Measurements from ENCODE around the gene GUCY1A1.

GUCY1A1 gene

GRCh38 chr4:155693015-155693663, 26.5 kb downstream of the GUCY1A1 start:
- Histone ChIP-seq H3K9me2 (replicated peaks; ENCODE audit: insufficient read depth, low read length) (no peaks in the 10 kb centered on the region), H3K79me2 (ENCODE audit: low read length) (peaks cover 58% of the 10 kb centered on the region), H3K4me3 (ENCODE audit: low read length) (no peak overlapping the region), H3K9me3 (replicated peaks; ENCODE audit: insufficient read depth, low read length) (no peaks in the 10 kb centered on the region), H3K27me3 (replicated peaks; ENCODE audit: insufficient read depth, low read length) (no peaks in the 10 kb centered on the region), H3K36me3 (replicated peaks; ENCODE audit: insufficient read depth, low read length) (no peaks in the 10 kb centered on the region; the same call in 1 of the 2 replicates), H3K27ac (ENCODE audit: low read length) (no peak overlapping the region), H2AFZ (ENCODE audit: low read length) (no peak overlapping the region), H3K9ac (ENCODE audit: low read length) (no peak overlapping the region), H3K4me1 (ENCODE audit: low read length) (peaks cover 5% of the 10 kb centered on the region; the same call in 1 of the 2 replicates), H3F3A (ENCODE audit: insufficient read depth, low read length) (no peaks in the 10 kb centered on the region), H4K20me1 (ENCODE audit: insufficient read depth, low read length) (no peaks in the 10 kb centered on the region), H3K4me2 (ENCODE audit: low read depth, low read length) (no peak overlapping the region)
- DNase-seq = no peak
- no peak for TF ChIP-seq EZH2phosphoT487 (IDR thresholded peaks at IDR 0.05; ENCODE audit: low read length)
- no peak for TF ChIP-seq EZH2 (optimal IDR thresholded peaks at IDR 0.05; ENCODE audit: low read depth, low read length)
- no peak for TF ChIP-seq CTCF (IDR thresholded peaks at IDR 0.05; ENCODE audit: low read length)

- no peak for TF ChIP-seq EZH2phosphoT487 (IDR thresholded peaks at IDR 0.05; ENCODE audit: low read length)
- no peak for TF ChIP-seq EZH2 (optimal IDR thresholded peaks at IDR 0.05; ENCODE audit: low read depth, low read length)
- no peak for TF ChIP-seq CTCF (IDR thresholded peaks at IDR 0.05; ENCODE audit: low read length)
- no peak overlapping the region for H3K4me2 ChIP-seq (ENCODE audit: low read depth, low read length)
- H4K20me1 ChIP-seq (ENCODE audit: insufficient read depth, low read length) = no peaks in the 10 kb centered on the region
- H3F3A ChIP-seq (ENCODE audit: insufficient read depth, low read length) = no peaks in the 10 kb centered on the region
- no peaks in the 10 kb centered on the region for H3K9me2 ChIP-seq (replicated peaks; ENCODE audit: insufficient read depth, low read length)
- peaks cover 58% of the 10 kb centered on the region for H3K79me2 ChIP-seq (ENCODE audit: low read length)
- DNase-seq = no peak
- no peak overlapping the region for H3K9ac ChIP-seq (ENCODE audit: low read length)
- no peak overlapping the region for H3K27ac ChIP-seq (ENCODE audit: low read length)
- H3K36me3 ChIP-seq (replicated peaks; ENCODE audit: insufficient read depth, low read length) = no peaks in the 10 kb centered on the region; the same call in 1 of the 2 replicates
- H3K9me3 ChIP-seq (replicated peaks; ENCODE audit: insufficient read depth, low read length) = no peaks in the 10 kb centered on the region
- H3K4me3 ChIP-seq (ENCODE audit: low read length) = no peak overlapping the region
- peaks cover 5% of the 10 kb centered on the region; the same call in 1 of the 2 replicates for H3K4me1 ChIP-seq (ENCODE audit: low read length)
- H2AFZ ChIP-seq (ENCODE audit: low read length) = no peak overlapping the region
- H3K27me3 ChIP-seq (replicated peaks; ENCODE audit: insufficient read depth, low read length) = no peaks in the 10 kb centered on the region
Observed at GRCh38 chr4:155694100-155694785, 27.6 kb downstream of the GUCY1A1 start.

GRCh38 chr4:155696226-155696625, 29.6 kb downstream of the GUCY1A1 start:
- H3K4me2 ChIP-seq (ENCODE audit: low read depth, low read length) = no peak overlapping the region
- H3K79me2 ChIP-seq (ENCODE audit: low read length) = peaks cover 43% of the 10 kb centered on the region
- H3K36me3 ChIP-seq (replicated peaks; ENCODE audit: insufficient read depth, low read length) = no peaks in the 10 kb centered on the region; the same call in 1 of the 2 replicates
- H3K27me3 ChIP-seq (replicated peaks; ENCODE audit: insufficient read depth, low read length) = no peaks in the 10 kb centered on the region
- H3K27ac ChIP-seq (ENCODE audit: low read length) = no peak overlapping the region
- TF ChIP-seq EZH2 (optimal IDR thresholded peaks at IDR 0.05; ENCODE audit: low read depth, low read length) = no peak
- H3K9me2 ChIP-seq (replicated peaks; ENCODE audit: insufficient read depth, low read length) = no peaks in the 10 kb centered on the region
- no peak for DNase-seq
- H4K20me1 ChIP-seq (ENCODE audit: insufficient read depth, low read length) = no peaks in the 10 kb centered on the region
- no peak overlapping the region for H2AFZ ChIP-seq (ENCODE audit: low read length)
- peaks cover 5% of the 10 kb centered on the region; the same call in 1 of the 2 replicates for H3K4me1 ChIP-seq (ENCODE audit: low read length)
- H3K9ac ChIP-seq (ENCODE audit: low read length) = no peak overlapping the region
- no peak overlapping the region for H3K4me3 ChIP-seq (ENCODE audit: low read length)
- H3K9me3 ChIP-seq (replicated peaks; ENCODE audit: insufficient read depth, low read length) = no peaks in the 10 kb centered on the region
- H3F3A ChIP-seq (ENCODE audit: insufficient read depth, low read length) = no peaks in the 10 kb centered on the region
